ENCODE data around the gene ERN1. TPM values are rescaled to one million over a fixed set of nuclear protein-coding genes. Genes with fewer than 3 reads are reported as not detected.

The ERN1 gene
- total RNA-seq = 46.1 and 53.1 TPM in 2 replicates

DNA sequence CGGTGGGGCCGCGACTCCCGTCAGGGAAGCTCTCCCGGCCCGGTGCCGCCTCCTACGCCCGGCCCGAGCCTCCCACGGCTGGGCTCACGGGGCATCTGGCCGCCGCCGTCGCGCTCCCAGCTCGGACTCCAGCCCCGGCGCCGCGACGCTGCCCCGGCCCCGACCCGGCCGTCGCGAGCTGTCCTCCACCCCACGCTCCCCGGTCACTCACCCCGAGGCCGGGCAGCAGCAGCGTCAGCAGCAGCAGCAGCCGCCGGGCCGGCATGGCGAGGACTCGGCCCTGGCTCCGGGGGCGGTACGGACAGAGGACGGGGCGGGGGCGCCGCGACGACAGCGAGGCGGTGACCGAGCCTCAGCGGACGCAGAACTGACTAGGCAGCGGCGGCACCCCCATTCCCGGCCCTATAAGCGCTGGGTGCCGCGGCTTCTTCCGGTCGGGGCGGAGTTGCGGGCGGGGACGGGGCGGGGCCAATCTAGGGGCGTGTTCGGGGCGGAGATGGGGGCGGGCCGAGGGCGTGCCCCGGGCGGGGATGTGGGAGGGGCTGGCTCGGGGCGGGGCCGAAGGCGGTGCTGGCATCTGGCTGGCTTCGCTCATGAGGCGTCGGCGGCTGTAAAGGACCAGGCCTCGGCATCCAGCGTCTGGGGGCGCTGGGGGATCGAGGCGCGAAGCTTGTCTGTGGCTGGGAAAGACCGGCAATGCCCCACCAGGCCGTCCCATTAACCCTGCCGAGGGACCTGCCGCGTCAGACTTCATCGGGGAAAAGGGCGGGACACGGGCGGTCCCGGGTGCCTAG is at the start of gene ERN1:
TSS of gene ERN1 (minus strand) at position 380 of the 794 bp plus-strand sequence. CDS start at position 265, 115 bp downstream.

DNA sequence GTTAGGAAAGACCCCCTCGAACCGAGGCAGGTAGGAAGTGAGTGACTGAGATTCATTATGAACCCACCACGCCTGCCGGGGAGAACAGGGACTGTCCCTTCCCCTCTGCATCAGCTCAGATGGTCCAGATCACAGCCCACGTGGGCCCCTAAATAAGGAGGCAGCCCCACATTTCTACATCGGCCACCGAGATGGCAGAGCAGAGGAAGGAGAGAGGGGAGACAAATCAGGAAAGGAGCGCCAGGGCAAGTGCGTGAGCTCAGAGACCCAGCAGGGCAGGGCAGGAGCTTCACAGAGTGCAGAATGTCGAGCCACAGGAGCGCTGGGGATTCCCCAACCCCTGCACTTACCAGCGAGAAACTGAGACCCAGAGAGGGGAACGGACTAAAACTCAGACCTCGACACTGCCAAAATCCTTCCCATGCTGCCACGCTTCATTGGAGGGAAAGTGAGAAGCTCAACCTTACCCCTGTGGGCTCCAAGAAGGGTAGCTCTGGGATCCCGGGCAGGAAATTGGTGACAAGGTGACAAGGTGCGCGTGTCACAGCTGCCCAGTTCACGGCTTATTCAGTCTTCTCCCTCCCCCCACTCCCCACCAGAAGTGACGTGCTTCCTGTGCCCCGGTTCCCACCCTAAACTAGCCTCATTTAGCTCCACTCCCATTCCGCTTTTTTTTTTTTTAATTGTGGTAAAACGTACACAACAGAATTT is 109.7 kb downstream of the ERN1 start, which contains the start of gene ICAM2:
TSS of gene ICAM2 (minus strand) at position 578 of the 711 bp plus-strand sequence. CDS start 13,942 bp downstream, outside the sequence.

DNA sequence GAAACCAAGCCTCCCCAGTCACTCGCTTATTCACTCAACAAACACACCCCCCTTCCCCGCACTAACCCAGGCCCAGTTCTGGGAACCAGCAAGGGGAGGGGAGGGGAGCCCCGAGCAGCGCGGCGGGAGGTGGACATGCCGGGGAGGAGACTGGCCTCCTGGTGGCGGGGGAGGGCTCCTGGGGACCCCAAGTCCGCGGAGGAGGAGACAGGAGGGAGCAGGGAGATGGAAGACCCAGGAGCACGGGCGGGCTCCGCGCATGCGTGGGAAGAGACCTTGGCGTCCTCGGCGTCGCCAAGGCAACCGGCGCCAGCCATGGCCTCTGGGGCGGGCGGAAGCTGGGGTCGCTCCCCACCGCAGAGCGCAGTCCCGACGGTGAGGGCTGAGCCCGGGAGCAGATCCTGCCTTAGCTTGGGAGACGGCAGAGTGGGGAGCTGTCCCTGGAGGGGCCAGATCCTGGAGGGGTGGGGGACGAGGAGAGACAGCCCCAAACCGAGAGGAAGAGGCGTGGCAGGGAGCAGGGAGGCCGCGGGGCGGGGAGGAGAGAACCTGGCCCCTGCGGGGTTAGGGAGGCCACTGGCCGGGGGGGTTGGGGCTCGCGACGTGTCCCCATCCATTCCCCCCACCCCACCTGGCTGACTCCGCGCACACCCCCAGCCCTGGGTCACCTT is 131.8 kb downstream of the ERN1 start, which contains the start of gene PRR29:
TSS of gene PRR29 (plus strand) at position 302 of the 671 bp plus-strand sequence. CDS start at position 316, 14 bp downstream.

Other genes with a start within 250 kb of the ERN1 start
- gene GH2, start 248.2 kb downstream of the ERN1 start, total RNA-seq = not detected in 2 replicates
- not detected in 2 replicates for gene CSH1, start 233.6 kb downstream of the ERN1 start, total RNA-seq
- not detected in 2 replicates for gene CSHL1, start 218.9 kb downstream of the ERN1 start, total RNA-seq
- not detected in 2 replicates for gene GH1, start 211.3 kb downstream of the ERN1 start, total RNA-seq
- not detected in 2 replicates for gene CD79B, start 197.8 kb downstream of the ERN1 start, total RNA-seq
- gene SCN4A, start 157.2 kb downstream of the ERN1 start, total RNA-seq = 0.07 and 0.68 TPM in 2 replicates
- not detected in 2 replicates for gene PRR29, start 131.8 kb downstream of the ERN1 start, total RNA-seq
- under 0.01 and 0.64 TPM in 2 replicates for gene ICAM2, start 109.5 kb downstream of the ERN1 start, total RNA-seq
- gene TEX2, start 133.1 kb upstream of the ERN1 start, total RNA-seq = 28.4 and 50.0 TPM in 2 replicates